ENCODE data around the gene JPH4.

DNA sequence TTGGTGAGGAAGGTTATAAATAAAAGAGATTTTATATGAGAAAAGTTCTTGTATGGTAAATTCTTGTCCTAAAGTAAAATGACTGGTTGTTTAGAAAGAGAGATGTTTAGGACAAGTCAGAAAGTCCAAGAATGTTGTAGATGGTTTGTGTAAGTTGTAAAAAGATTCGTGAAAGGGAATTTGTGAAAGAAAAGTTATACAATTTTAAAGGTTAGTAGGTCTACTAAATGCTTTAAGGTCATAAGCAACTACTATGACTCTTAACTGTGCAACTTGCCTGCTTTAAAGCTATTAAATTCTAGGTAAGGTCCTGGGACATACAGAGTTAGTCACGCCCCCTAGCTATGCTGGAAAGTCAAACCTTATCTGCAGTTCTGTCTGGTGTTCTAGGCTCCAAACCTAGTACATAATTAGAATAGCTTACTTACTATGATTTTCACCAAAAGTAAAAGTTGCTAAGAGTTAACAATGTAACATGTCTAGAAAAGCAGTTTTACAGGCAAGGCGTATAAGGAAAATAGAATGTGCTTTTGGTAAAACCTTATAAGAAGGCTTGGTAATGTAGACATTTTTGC lies 46.3 kb upstream of the JPH4 start:
- TF ChIP-seq, protein P1, sequence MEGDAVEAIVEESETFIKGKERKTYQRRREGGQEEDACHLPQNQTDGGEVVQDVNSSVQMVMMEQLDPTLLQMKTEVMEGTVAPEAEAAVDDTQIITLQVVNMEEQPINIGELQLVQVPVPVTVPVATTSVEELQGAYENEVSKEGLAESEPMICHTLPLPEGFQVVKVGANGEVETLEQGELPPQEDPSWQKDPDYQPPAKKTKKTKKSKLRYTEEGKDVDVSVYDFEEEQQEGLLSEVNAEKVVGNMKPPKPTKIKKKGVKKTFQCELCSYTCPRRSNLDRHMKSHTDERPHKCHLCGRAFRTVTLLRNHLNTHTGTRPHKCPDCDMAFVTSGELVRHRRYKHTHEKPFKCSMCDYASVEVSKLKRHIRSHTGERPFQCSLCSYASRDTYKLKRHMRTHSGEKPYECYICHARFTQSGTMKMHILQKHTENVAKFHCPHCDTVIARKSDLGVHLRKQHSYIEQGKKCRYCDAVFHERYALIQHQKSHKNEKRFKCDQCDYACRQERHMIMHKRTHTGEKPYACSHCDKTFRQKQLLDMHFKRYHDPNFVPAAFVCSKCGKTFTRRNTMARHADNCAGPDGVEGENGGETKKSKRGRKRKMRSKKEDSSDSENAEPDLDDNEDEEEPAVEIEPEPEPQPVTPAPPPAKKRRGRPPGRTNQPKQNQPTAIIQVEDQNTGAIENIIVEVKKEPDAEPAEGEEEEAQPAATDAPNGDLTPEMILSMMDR (IDR thresholded peaks at IDR 0.05; ENCODE audit: low read length): no peak
- TF ChIP-seq EZH2 (IDR thresholded peaks at IDR 0.05; ENCODE audit: borderline replicate concordance, low read length): no peak
